Raji (cell line): ENCODE measurements around the gene IMPG1.

ENCODE experiments used
- POLR2A ChIP-seq: IDR thresholded peaks from 2 replicates; pipeline ENCODE4 v1.6.1; 2011; ENCODE audit warnings: low read depth, low read length, control low read depth; ENCODE audit not compliant: insufficient read depth

Gene IMPG1

DNA sequence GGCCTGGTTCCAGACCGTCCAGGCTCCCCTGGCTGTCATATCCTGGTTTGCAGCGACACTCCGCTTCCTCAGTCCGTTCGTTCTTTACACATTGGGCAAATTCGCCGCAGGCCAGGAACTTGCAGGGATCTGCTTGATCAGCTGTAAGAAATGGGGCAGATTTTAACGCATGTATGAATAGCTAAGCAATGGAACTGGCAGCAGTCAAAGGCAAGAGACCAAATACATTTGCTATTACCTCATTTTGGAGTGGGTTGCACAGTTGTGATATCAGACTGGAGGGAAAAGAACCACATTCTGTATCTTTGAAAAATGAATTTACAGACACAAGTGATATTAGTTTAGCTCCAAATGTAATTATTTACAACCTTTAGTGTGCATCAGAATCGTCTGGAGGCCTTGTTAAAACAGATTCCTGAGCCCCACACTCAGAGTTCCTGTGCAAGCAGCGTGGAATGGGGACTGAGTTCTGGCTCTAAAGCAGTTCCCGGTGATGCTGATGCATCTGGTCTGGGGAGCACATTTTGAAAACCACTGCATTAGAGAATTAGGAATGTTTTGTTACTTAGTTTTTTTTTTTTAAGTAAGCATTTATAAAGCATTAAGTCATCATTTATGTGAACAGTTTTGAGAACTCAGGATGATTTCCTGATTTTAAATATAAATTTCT is 141.3 kb downstream of the IMPG1 start:
- no peak for TF ChIP-seq POLR2A

DNA sequence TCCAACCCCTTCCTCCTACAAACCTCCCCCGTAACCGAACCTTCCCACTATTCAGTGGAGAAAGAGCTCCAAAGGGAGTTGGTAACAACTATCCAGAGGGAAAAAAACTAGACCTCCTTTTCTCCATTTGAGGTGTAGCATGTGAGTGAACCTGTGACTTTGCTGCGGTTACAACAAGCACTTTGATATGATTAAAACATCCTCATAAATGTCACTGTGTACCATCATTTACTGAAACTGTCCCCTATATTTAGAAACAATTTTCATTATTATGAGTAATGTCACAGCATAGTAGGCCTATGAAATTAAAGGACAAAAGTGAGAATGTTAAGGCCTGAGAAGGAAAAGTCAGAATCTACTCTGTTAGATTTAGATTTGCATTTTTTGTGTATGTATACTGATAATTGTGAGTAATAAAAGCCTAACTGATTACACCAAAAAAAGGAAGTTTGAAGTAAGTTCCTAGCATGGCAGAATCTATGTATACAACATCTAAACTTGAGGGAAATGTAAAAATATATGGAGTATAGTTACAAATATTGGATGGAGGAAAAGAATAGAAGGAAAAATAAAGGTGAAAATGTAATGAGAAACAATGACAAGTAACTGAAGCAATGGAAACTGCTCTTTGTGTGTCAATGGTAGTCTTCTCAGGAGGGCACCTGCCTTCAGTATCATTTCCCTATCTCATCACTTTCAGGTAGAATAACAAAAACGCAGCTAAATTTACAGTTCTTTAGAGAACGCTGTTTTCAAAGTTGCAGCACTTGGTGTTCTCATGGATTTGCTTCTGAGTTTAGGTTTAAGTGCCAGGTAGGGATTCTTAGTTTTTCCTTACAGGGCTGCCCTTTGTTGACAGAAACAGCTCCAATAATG is 145.9 kb downstream of the IMPG1 start:
- TF ChIP-seq POLR2A, result no peak

DNA sequence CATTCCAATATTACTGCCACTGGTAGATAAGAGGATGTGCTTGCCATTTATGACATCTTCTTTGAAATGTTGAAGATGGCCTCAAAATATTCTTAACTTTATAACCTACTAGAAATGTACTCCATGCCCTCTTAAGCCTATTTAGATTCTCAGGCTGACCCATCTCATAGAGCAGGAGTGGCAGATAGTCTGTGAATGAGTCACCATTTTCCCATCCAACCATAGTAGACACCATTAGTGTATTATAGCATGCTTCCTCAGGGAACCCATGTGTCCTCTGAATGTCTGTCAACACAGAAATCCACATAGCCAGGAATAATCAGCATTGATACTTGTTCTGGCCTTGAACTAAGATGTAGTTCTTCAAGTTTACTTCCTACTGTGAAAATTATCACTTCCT is 150.2 kb downstream of the IMPG1 start:
- no peak for TF ChIP-seq POLR2A

DNA sequence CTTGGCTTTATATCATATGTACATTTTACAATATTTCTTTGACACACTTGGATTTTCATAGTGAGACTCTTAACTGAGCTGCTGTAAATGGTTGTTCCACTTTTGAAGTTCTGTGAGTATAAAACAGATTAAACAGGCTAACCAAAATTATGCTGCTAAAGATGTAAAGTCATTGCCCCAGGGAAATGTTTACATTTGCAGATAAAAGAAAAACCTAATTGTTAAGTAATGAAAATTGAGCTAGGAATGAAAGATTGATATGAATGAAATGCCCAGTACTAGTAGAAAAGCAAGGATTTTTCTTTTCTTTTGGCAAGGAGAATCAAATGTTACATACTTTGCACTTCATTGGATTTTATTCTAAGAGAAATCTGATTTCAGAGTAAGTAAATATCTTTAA is 159.4 kb downstream of the IMPG1 start:
- TF ChIP-seq POLR2A, result no peak

DNA sequence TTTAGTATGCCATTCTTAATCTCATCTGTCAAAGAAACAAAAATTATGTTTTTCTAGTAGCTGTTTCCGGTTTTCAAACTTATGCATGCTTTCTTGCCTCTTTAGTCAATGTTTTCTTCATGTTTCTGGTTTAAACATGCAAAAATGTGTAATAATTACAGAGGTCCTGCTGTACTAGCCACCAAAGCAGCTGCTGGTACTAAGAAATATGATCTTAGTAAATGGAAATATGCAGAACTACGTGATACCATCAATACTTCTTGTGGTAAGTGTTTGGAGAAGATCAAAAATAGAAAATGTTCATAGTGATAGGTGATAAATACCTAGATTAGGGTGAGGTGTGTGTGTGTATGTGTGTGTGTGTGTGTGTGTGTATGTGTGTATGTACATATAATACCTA is 165.0 kb downstream of the IMPG1 start:
- no peak for TF ChIP-seq POLR2A

DNA sequence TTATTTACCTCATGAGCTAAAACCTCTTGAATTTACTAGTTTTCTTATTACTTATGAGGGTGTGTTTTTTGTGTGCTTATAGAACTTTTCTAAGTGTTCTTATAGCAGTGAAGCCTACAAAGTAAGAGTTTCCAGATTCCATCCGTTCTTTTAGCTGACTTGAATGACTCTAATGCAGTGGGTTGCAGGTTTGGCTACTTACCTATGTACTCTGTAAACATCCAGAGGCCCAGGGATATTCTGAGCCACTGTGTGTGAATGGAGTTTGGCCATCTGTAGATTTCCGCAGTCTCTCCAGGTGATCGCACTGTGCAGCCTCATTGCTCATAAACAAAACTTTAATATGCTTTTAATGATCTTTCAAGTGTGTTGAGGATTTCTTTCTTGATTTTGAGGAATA is 165.6 kb downstream of the IMPG1 start:
- no peak for TF ChIP-seq POLR2A

DNA sequence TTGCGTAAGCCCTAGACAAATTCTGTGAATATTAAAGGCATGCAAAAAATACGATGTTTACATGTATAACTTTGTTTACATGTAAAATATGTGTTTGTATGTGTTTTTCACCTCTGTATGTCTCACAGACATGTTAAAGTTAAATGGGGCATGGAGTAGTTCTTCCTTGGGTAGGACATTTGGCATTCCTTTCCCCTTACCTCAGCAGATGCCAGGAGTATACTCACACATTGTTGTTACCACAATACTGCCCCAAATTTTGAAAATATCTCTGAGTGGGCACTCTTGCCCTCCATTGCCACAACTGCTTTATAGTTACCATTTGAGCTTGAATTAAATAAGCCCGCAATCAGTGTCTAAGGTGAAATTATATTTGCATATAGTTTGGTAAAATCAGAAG is 175.9 kb downstream of the IMPG1 start:
- no peak for TF ChIP-seq POLR2A

DNA sequence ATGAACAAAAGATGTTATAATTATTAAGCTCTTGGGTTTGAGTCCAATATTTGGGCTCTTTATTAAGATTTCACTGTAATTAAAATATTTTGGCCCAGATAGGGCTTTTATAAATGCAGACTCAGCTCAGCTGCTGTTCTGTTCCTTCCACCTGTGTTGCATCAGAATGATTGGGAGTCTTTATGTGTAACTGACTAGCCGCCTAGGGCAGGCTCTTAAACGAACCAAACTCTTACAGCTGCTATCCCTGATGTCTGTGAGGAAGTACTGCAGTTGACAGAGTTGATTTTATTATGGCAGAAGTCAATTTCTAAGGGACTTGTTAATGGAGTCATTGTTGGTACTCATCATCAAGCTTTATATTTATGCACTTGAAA is 178.7 kb downstream of the IMPG1 start:
- no peak for TF ChIP-seq POLR2A

DNA sequence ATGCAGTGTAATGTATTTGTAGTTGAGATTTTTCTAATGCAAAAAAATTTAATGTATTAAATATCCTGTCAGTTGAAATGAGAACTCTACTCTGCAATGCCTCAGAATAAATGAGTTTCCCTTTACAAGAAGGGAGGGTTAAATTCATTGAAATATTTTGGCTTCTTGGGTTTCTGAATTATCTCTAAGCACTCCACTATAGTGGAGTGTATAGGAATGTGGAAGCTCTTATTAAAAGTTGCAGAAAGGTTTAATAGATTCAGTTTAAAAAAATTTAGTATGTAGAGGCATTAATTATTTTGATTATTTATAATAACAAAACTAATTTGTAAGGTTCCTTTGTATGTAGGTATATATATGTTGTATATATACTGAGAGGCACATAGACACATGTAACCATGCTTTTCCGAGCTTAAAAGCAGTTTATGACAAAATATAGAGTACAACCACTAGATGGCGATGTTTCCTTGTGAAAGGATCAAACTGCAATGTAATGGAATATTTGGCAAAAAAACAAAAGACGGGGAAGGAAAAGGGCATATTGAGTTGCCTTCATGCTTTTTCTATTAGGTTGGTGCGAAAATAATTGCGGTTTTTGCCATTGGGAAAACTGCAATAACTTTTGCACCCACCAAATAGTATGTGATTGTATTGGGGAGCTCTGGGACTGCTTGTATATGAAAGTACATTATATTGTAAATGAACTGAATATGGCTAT is 179.2 kb downstream of the IMPG1 start:
- TF ChIP-seq POLR2A, result no peak

DNA sequence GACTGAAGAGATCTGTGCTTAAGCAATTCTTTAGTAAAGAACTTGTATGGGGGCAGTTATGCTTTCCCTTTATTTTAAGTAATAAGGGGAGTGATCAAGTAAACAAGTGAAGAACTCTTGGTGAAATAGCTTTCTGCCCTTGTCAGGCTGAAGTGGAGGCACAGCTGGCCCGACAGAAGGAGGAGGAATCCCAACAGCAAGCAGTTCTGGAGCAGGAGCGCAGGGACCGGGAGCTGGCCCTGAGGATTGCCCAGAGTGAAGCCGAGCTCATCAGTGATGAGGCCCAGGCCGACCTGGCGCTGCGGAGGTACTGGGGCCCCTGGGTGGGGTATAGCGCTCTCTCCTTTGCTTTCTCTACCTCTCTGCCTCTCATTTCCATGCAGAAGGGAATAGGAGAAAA is 180.1 kb downstream of the IMPG1 start:
- TF ChIP-seq POLR2A, result no peak

DNA sequence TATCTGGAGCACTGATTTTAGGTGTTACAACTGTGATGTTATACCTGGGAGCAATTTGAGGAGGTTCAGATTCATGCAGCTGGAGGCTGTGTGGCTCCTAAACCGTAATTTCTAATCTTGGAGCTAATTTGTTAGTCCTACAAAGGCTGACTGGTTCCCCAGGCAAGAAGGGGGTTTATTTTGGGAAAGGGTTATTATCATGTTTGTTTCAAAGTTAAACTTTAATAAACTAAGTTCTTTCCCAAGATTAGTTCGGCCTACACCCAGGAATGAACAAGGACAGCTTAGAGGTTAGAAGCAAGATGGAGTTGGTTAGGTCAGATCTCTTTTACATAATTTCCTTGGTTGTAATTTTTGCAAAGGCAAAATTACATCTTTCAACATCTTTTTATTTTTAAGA is 187.6 kb downstream of the IMPG1 start:
- no peak for TF ChIP-seq POLR2A

DNA sequence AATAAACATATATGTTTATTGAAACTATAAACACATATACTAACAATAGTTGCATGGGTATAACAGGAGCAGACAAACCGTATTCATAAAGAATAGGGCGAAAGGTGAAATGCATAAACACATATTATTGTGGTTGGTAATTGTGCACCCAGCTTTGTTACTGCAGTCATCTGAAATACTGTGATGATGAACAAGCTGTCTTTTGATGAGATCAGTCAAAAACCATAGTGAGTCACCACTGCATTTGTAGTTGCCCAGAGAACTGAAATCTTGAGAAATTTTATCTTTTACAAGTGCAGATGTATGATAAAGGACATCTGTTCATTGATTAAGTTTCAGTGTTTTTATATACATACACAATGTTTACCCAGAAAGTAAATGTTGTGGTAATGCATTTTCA is 189.7 kb downstream of the IMPG1 start:
- no peak for TF ChIP-seq POLR2A

DNA sequence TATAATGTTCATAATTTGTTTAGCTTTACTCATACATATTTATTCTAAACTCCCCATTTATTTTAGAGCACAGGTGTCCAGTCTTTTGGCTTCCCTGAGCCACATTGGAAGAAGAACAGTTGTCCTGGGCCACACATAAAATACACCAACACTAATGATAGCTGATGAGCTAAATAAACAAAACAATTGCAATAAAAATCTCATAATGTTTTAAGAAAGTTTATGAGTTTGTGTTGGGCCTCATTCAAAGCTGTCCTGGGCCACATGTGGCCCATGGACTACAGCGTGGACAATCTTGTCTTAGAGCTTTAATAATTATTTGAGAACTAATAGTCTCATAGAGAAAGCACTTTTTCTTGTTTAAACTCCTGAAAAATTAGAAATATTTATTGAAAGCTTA is 192.2 kb downstream of the IMPG1 start:
- no peak for TF ChIP-seq POLR2A

DNA sequence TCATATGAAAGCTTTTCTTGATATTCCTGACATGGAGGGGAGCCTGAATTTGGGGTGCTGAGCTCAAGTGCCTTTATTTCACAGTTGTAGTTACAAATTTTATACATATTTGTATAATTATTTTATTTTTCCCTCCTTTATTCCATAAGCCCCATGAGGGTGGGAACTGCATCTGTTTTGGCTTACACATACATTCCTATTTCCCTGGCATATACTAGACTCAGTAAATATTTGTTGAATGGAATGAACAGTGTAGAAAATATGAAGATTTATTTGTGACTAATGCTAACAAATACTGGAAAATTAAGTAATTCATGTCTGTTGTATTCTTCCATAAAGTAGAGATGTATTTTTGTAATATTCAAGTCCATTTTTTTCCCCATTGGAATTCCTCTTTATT is 196.3 kb downstream of the IMPG1 start:
- TF ChIP-seq POLR2A, result no peak

DNA sequence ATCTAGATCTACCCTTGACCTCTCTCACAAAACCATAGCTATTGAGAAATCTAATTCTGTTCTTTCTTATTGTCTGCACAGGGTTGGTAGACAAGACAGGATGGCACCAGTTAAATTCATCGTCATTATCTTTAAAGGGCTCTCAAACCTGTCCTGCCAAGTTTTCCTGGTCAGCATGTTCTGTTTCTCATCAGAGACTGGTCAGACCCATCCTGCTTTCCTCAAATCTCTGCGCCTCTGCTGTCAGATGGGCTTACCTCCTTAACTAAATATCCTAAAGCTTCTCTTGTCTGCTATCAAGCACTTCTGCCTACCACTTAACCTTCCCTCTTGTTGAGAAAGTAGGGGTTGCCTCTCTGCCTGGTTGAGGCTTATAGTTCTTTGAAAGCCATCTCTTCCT is 198.2 kb downstream of the IMPG1 start:
- TF ChIP-seq POLR2A, result no peak
